Inflammatory macrophage treated with lipopolysaccharide for 4 hours (primary cell): ENCODE results near the gene FARS2.
"Not testable (repeated sequence)": the region's sequence is repeated elsewhere in the genome, so short reads cannot be mapped to it uniquely, and the experiment has no call there.

Experiments
- DNase-seq: peaks from one replicate; pipeline ENCODE4 v3.0.0-alpha.2; 2020

Gene FARS2

DNA sequence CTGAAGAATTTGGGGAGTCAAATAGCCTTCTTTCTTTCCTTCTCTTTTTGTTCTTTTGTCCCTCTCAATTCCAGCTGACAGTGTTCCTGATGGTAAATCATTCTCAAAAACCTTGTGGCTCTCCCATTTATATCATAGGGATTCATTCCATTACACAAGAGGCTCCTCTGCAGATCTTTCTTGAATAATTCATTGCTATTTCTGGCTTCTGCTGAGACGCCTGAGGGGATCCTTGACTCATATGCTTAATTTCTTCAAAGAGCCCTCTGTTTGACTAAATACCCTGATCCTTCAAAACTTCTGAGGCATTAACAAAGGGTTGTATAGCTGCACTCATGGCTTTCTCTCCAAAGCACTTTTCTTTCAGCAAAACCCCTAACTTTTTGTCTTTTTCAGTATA lies 289.3 kb downstream of the FARS2 start:
- no peak for DNase-seq

DNA sequence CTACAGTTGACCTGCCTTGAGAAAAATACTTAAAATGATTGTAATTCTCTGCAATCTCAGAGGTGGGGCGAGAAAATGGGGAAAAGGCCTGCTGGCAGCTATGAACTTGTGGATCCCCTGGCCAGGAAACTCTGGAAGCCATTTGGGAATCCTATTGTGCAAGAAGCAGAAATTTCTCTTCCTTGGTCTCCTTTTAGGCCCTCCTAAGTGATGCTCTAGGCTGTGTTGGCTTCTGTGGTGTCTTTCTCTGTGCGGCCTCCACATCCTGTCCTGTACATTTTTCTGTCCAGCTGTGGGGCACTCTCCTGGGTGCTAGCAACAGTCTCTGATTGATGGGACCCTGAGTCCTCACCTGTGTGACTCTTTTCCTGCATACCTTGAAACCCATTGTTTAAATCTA lies 290.9 kb downstream of the FARS2 start:
- DNase-seq, result no peak

DNA sequence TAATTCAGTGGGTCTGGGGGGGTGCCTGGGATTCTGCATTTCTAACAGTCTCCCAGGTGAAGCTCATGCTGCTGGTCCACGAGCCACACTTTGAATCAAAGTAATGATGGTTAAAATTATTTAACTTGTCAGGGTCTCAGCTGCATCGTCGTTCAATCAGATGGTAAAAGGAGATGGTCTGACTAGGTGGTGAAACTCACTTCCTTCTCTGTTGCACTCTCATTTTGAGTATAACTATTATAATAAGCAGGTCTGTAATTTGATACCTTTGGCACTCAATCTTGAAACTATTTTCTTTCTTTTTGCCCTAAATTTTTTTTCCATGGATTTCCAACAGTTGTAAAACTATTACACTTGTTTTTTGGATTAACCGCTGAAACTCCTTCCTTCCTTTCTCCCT lies 292.5 kb downstream of the FARS2 start:
- no peak for DNase-seq

DNA sequence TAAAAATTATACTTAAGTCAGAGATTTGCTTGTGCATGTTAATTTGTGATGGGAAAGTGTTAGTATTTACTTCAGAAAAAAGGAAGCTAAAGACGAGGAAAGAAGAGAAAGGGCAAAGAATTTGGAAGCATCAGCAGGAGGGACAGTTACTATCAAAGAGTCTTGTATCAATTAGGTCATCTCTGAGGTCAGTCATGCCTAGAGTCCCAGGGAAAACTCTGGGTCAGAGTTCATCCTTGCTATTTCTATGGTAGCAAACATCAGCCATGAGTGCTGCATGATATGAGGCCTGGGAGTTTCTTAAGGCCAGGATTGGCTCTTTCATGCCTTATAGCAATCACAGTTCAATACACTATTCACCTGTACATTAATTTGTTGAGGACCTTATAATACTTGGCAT lies 292.9 kb downstream of the FARS2 start:
- no peak for DNase-seq

DNA sequence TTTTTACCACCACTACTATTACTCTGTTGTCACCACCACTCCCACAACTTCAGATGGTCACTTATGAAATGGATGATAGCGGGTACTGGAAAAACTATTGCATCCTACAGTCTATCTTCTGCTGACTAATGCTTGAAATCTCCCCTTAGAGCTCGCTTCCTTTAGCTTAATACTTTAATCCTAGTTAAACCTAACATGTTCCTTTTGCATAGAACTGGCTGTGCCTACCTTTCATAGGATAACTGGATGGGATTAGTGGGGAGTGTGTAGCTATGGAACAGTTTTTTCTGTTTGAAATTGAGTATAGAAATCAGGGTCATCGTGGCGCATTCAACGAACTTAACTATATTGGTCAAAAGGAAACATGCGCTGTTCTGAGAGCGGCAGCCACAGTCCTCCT lies 294.7 kb downstream of the FARS2 start:
- DNase-seq, result no peak

DNA sequence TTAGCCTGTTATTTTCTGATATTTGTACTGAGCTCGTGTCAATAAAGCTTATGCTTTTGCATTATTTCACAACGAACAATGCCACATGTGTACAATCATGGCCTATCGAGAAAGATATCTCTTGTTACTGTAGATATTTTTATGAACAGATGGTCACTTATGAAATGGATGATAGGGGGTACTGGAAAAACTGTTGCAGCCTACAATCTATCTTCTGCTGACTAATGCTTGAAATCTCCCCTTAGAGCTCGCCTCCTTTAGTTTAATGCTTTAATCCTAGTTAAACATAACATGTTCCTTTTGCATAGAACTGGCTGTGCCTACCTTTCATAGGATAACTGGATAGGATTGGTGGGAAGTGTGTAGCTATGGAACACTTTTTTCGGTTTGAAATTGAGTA lies 296.2 kb downstream of the FARS2 start:
- no peak for DNase-seq

DNA sequence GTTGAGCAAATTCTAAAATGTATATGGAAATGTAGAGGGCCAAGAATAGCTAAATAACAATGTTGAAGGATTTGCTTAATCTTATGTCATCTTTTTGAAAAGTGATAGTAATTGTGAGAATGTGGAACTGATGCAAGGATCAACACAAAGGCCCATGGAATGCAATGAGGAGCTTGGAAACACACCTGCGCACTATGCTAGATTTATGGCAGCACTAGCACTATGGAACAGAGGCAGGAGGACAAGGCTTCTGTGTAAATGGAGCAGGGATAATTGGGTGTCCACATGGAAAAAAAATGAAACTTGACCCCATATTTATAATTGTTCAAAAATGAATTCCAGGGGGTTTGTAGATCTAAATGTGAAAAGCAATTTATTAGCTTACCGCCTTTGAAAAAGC lies 298.3 kb downstream of the FARS2 start:
- no peak for DNase-seq

DNA sequence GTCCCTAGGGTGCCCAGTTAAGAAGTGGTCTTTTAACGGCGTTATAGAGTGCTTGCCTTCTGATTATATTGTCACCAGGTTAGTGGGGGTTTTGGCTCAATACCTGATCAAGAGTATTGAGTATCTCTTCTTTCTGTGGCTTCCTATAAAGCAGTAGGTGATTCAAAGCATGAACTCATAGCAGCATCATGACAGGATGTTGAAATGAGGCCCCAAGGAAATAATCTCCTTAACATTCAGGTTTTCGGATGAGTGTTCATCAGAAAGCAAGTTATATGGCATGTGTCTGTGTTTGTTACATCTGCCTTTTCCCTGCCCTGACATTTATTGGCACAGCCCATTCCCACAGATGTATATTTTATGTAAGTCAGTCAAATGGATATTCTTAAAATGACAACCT lies 301.0 kb downstream of the FARS2 start:
- DNase-seq, result no peak

DNA sequence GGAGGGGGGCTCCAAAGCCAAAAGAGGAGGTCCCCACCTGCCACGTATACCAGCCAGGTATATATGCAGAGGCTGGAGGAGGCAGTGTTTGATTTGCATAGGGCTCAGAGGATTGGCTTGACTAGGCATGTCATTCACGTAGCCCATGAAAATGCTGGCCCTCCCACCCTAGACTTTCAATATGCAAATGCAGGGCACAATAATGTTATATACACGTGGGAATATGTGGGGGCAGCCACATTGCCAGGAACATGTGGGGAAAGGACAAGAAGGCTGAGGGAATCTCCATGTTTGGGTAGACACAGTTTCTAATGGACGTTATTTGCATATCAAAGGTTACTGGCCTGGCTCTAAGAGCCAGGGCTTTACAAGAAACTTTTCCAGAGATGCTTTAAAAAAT lies 301.8 kb downstream of the FARS2 start:
- DNase-seq, result no peak

DNA sequence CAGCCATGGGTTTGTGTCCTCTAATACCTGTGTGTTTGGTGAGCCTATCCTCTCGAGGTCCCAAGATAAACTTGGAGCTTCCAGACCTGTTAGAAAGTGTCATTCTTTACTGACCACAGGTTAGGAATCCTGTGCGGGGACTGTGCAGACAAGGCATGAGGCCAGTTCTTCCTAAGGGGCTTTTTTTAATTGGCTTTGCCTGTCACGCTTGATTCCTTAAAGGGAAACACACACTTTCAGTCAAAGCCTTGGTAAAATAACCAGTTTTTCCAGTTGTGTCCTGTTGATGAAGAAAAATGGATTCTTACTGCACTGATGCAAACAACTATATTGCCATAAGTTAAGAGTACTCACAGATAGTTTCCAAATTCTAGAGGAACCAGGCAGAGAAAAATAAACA lies 303.4 kb downstream of the FARS2 start:
- DNase-seq, result not testable (repeated sequence)

DNA sequence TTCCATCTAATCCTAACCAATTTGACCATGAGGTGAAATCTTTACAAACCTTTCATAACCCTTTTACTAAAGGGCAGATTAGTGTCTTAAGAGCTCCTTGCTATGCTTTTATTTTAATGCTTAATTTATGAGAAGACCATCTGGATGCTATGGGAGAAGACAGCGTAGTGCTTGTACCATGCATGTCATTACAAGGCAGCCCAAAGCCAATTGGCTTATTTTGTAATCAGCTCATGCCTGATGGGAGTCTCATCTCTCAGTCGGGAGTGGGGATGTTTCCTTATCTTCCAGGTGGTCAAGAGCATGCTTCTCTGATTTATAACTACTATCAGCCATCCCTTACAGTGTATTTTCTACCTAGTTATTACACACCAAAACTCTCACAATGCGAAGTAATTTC lies 304.7 kb downstream of the FARS2 start:
- no peak for DNase-seq

DNA sequence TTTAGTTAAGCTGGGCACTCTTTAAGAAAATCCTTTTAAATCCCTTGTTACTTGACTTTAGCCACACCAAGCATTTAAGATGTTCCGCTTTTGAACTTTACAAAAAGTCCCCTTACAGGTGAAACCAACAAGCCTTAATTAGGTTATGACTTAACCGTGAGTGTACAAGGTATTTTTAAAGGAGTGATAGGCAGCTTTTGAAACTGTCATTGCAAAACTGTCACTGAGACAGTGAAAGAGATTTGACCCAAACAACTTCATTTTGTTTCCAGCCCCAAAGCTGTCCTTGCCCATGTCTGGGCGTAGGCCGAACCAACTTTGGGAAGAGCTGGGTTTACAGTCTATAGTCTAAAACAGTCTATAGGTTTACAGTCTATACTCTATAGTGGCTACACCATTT lies 305.4 kb downstream of the FARS2 start:
- DNase-seq, result no peak

DNA sequence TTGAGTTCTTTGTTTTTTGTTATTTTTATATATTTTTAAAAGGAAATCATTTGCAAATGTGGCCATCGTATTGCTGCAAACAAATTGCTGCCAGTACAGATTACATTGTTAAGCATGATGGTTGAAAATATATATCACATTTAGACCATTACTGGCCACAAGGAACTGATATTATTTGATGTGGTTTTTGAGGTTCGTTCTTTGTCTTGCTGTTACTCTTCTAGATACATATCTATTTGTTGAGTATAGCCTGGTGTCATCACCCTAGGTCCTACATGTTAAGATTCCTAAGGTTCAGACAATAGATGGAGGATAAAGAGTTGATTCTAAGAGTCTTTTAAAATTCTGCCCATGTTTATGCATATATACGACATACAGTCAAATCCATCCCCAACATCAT lies 306.0 kb downstream of the FARS2 start:
- DNase-seq, result no peak

DNA sequence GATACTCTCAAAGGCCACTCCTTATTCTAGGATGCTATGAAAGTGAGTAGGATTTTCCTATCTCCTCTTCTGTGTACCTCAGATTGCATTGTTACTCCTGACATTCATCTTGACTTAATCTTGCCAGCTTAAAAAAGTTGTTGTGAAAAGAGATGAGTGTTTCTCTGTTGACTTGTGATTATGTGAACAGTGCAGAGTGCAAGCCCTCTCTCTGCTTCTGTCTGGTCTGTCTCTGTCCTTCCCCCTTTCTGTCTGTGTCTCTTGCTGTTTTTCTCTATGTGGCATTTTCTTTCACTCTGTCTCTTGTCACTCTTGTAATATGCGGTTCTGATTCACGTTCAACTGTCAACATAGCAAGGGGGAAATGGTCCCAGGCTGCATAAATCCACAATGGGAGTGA lies 306.6 kb downstream of the FARS2 start:
- DNase-seq, result no peak

DNA sequence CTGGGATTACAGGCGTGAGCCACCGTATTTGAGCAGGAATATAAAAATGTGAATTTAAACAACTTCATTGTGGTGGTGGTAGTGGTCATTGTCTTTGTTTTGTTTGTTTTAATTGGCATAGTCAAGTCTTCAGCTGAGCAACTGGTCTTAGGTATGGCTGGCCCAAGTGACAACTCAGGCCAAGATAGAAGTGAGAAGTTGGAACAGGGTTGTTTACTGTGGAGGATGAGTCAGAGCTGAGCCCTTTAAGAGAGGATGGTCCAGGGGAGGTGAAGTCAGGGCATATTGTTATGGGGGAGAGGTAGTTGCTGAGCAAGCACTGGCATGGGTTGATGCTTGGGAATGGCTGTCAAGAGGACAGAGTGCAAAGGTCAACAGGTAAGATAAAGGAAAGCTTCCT lies 308.2 kb downstream of the FARS2 start:
- DNase-seq, result no peak

DNA sequence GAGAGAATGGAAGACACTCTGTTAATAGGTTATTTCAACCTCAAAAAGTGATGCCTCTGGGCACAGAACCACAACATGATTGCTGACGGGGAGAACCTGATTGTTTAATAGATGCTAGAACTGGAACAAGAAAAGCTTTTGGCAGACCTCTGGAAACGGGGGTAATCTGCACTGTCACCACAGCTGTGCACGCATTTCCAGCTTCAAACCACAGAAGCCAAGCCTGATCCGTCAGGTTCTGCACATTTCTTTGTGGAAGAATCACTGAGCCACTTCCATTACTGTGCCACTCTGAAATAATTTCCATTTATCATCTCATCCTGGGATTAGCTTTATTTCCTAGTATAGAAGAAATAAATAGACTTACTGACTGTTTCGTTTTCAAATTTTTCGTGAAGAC lies 309.3 kb downstream of the FARS2 start:
- no peak for DNase-seq

DNA sequence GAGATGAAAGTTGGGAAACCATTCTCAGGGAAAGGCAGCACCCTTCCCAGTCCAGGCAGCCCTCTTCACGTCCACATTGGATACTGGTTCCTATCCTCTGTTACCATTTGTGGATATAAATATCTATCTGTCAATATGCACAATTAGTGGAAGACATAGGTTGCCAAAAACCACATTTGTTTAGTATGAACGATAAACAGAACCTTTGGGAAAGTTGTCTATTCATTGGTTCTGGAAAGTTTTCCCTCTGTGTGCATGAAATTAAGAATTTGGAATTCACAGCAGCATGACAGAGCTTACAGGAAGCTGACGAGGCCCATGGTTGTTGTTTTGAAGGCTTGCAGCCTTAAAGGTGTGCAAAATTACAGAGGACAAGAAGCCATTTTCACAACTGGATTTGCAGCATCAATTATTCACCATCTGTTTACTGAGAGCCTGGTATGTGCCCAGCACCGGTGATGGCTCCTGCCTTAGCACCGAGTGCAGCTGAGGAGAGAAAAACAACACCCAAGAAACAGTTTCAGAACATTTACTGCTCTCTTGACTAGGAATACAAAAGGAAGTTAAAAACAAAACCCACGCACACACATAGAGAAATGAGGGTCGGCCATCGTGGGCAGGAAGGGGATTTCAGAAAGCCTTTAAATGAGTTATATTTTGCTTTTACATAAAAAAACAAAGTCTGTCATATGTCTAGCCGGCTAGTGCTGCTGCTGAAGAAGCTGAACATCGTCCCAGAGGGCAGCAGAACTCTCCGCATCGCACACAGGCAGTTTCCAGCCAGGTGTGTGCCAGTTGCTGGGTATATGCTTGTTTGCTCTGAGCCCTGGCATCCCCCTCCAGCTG lies 319.6 kb downstream of the FARS2 start:
- DNase-seq, result no peak

DNA sequence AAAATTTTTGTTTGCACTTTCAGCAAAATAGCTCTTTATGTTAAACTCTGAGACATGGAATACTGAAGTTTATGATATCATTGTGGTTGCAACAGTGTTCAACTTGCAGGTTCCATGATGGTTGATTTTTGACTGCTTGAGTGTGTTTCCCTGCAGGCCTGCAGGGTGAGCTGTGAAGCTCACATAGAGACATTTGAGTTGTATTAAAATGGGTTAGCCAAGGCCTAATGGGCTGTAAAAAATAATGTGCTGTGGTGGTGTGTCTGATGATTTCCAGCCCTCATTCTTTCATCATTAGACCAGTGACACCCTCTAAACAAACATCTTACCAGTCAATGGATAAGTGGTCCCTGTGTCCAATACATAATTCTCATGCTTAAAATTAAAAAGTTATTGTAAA lies 321.4 kb downstream of the FARS2 start:
- DNase-seq, result no peak

DNA sequence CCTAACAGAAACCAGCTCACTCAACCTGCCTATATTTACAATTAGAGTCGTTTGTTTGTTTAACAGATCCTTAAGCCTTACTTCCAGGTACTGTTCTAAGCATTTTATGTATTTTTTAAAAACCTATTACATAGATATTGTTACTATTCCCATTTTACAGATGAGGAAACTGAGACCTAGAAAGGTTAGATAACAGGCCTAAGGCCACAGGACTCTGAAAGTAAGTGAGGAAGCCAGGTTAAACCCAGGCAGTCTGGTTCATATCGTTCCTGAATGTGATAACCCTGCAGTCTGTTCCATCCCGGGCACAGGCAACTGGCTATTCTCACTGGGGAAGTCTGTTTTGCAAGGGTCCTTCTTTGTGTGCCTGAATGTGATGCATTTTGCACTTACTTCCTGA lies 322.2 kb downstream of the FARS2 start:
- no peak for DNase-seq

DNA sequence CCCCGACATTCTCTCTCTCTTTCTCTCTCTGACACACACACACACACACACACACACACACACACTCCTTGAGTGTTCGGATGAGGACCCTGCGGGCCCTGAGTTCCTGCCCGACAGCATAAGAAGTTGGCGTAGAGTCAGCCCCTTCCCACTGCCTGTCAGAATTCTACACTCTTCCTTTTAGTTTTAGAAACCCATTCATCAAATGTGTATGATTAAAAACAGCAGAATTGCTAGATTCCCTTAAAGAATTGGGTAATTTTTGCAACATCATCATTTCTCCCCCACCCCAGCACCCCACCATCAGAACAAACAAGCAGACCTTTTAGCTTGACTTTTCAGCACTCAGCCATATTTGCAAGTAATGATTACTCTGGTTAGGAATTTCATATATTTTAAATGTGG lies 322.8 kb downstream of the FARS2 start:
- DNase-seq, result no peak

DNA sequence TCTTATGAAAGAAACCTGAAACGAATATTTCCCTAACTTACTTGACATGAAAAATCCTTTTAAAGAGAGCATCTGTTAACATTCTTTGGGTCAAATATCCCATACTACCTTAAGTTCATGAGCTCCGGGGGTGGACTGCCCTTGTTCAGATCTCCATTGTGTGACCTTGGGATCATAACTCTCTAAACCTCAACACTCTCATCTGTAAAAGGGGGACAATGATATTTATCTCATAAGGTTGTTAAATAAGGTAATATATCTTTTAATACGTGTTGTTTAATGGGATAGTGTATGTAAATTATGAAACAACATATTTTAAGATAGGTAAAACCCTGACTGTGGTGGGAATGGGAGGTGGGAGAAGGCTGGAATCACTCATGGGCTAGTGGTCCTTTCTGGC lies 326.3 kb downstream of the FARS2 start:
- DNase-seq, result no peak

DNA sequence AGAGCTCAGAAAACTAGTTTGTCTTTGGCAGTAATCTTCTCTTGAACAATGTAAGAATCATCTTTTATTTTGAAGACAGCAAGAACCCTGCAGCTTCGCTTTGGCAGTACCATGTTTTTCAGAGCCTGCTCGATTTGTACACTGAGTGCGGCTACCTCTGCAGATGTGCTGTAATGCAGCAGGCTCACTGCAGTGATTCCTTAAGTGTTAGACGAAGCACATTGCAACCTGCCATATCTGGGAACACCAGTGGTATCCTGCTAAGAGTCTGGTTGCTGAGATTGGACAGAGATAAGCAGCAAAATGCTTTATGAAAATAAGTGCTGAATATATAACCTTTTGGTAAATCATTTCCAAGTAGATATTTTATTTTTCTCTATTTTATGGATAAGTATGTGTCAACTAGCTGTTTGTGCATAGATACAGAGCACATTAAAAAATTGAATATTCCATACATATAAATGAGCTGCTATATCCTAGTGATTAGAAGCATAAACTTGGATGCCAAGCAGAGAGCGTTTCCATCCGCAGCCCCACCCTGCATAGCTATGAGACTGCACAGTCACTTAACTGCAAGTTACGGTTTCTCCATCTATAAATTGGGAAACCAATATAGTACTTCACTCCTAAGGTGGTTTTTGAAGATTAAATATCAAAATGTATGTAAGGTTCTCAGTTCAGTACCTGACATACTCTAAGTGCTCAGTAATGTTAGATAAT lies 328.3 kb downstream of the FARS2 start:
- no peak for DNase-seq

DNA sequence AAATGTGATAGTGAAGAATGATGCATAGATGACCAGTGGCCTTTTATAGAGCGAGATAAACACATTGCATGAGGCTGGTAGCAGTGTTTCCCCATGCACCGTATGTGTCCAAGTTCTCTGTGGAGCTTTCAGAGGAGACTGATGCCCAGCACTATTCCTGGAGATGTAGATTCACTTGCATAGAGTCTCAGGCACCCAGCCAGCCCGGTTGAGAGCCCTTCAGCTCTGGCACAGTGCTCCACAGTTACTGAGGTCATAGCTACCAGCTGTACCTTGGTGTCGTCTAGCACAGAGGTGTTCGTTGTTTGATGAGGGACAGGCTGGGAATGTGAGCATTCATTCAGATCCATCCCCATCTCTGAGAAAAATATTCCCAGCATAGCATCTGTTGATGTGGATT lies 328.9 kb downstream of the FARS2 start:
- no peak for DNase-seq

DNA sequence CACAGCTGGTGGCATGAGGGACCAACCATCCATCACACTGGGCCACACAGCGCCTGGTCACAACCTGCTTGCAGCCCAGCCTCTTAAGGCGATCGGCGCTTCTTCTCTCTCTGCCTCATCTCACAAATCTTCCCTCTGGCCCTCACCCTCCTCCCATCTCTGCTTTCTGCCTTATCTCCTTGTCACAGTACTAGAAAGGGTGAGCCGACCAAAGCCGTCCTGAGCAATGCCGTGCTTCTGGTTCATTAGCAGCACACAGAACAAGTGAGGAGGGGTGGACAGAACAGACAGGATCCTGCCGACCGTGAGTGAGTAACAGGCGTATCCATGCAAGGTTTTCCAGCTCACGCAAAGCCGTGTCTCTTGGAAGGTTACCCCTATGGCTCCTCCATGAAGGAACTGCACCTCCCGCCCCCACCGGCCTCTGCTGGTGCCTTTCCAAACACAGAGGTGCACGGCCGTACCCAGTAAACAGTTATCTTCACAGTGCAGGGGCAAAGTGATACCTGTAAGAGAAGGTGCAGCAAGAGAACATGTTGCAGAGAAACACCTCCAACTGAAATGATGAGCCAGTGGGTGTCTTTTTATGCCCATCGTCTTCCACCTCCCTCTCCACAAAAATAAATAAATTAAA lies 331.7 kb downstream of the FARS2 start:
- DNase-seq, result no peak
